MCF 10A (cell line): ENCODE data around the gene CDH12. TPM values are rescaled to one million over a fixed set of nuclear protein-coding genes. Genes with fewer than 3 reads are reported as not detected.

Source experiments
- BruUV-seq: library from RNA; stranded (reverse); fragments of 400-500 nt; replicated peaks from 2 replicates; lab custom pipeline; 2021; lab: Mats Ljungman, UMichigan
- CTCF ChIA-PET: fragments of 300-600 bp; sonication (Branson Sonifier 250); formaldehyde crosslinking; extraction: SDS; loops from one replicate; lab custom pipeline; 2021; ENCODE audit warnings: antibody characterized with exemption, inconsistent platforms; lab: Yijun Ruan, JAX
- POLR2A ChIA-PET: fragments of 300-600, 350-650 bp; sonication (Branson Sonifier 250); formaldehyde crosslinking; extraction: SDS; loops from one replicate; lab custom pipeline; 2020; ENCODE audit warnings: antibody characterized with exemption, inconsistent platforms; lab: Yijun Ruan, JAX
- DNase-seq: peaks from one replicate; pipeline ENCODE4 v3.0.0-alpha.2; 2018; ENCODE audit not compliant: unreplicated experiment
- H3K27ac Mint-ChIP-seq: one replicate; pipeline ENCODE4 v1.8.0; 2022; ENCODE audit warnings: mild to moderate bottlenecking, low read depth, mixed read lengths; ENCODE audit not compliant: unreplicated experiment
- H3K27me3 Mint-ChIP-seq: one replicate; pipeline ENCODE4 v1.8.0; 2022; ENCODE audit warnings: mixed read lengths; ENCODE audit not compliant: insufficient read depth, unreplicated experiment
- H3K36me3 Mint-ChIP-seq: one replicate; pipeline ENCODE4 v1.8.0; 2022; ENCODE audit warnings: mild to moderate bottlenecking, moderate library complexity, mixed read lengths; ENCODE audit not compliant: insufficient read depth, unreplicated experiment
- H3K4me1 Mint-ChIP-seq: one replicate; pipeline ENCODE4 v1.8.0; 2022; ENCODE audit warnings: mixed read lengths; ENCODE audit not compliant: insufficient read depth, unreplicated experiment
- H3K4me3 Mint-ChIP-seq: one replicate; pipeline ENCODE4 v1.8.0; 2022; ENCODE audit warnings: mild to moderate bottlenecking, moderate library complexity, mixed read lengths; ENCODE audit not compliant: unreplicated experiment
- H3K9me3 Mint-ChIP-seq: one replicate; pipeline ENCODE4 v1.8.0; 2022; ENCODE audit warnings: mixed read lengths; ENCODE audit not compliant: unreplicated experiment
- CTCF ChIP-seq: fragments of 200-600 bp; IDR thresholded peaks from one replicate; pipeline ENCODE4 v1.8.0; 2022; ENCODE audit warnings: antibody characterized with exemption, mild to moderate bottlenecking; ENCODE audit not compliant: unreplicated experiment
- intact Hi-C: fragments of 100-400 bp; cut with micrococcal nuclease; formaldehyde crosslinking; loops from 2 replicates; pipeline ENCODE4 v1.14.1; 2022
- total RNA-seq: library from RNA; stranded (reverse); gene quantifications from 2 replicates; pipeline ENCODE4 v1.2.3, GENCODE V29; 2022

CDH12 gene
- total RNA-seq, 1 experiment from 2014 or later = not detected

- DNase-seq = no peak
- H3K27ac Mint-ChIP-seq = no peak overlapping the region
- H3K4me3 Mint-ChIP-seq = no peak overlapping the region
- H3K36me3 Mint-ChIP-seq = no peaks in the 10 kb centered on the region
- BruUV-seq = no TSS peak
- no peak for TF ChIP-seq CTCF
- no peaks in the 10 kb centered on the region for H3K27me3 Mint-ChIP-seq
- POLR2A ChIA-PET = no interaction called here
- CTCF ChIA-PET = no interaction called here
- intact Hi-C loops = no loop called here
- H3K4me1 Mint-ChIP-seq = peaks cover 6% of the 10 kb centered on the region
- H3K9me3 Mint-ChIP-seq = peaks cover 8% of the 10 kb centered on the region
Observed at GRCh38 chr5:22495016-22495720, 358.0 kb downstream of the CDH12 start.

- ChIA-PET CTCF (interaction anchor here (0.6 kb wide), 1 partner anchor 305 kb away, joined by 5 read pairs; no protein-coding TSS in a partner anchor), POLR2A (no interaction called here)
- H3K27ac Mint-ChIP-seq = no peak overlapping the region
- H3K4me1 Mint-ChIP-seq = no peaks in the 10 kb centered on the region
- peaks cover 8% of the 10 kb centered on the region for H3K9me3 Mint-ChIP-seq
- H3K4me3 Mint-ChIP-seq = no peak overlapping the region
- no peak for TF ChIP-seq CTCF
- H3K36me3 Mint-ChIP-seq = no peaks in the 10 kb centered on the region
- H3K27me3 Mint-ChIP-seq = no peaks in the 10 kb centered on the region
- no TSS peak for BruUV-seq
- DNase-seq = no peak
- intact Hi-C loops = no loop called here
Observed at GRCh38 chr5:22488427-22488826, 364.7 kb downstream of the CDH12 start.

GRCh38 chr5:22480305-22480704 lies 372.8 kb downstream of the CDH12 start:
- no TSS peak for BruUV-seq
- H3K4me3 Mint-ChIP-seq = no peak overlapping the region
- no peaks in the 10 kb centered on the region for H3K27me3 Mint-ChIP-seq
- H3K36me3 Mint-ChIP-seq = peaks cover 6% of the 10 kb centered on the region
- CTCF ChIA-PET = no interaction called here
- no peak overlapping the region for H3K27ac Mint-ChIP-seq
- no peak for TF ChIP-seq CTCF
- intact Hi-C loops = no loop called here
- no peak for DNase-seq
- no peaks in the 10 kb centered on the region for H3K9me3 Mint-ChIP-seq
- H3K4me1 Mint-ChIP-seq = no peaks in the 10 kb centered on the region
- POLR2A ChIA-PET = no interaction called here

GRCh38 chr5:22473886-22474285 lies 379.3 kb downstream of the CDH12 start:
- no peaks in the 10 kb centered on the region for H3K36me3 Mint-ChIP-seq
- no peaks in the 10 kb centered on the region for H3K9me3 Mint-ChIP-seq
- H3K27ac Mint-ChIP-seq = no peak overlapping the region
- no peak overlapping the region for H3K4me3 Mint-ChIP-seq
- H3K27me3 Mint-ChIP-seq = no peaks in the 10 kb centered on the region
- POLR2A ChIA-PET = interaction anchor here (0.8 kb wide), 1 partner anchor 133 kb away, joined by 8 read pairs; no protein-coding TSS in a partner anchor
- CTCF ChIA-PET = interaction anchor here (0.7 to 0.8 kb wide), 2 partner anchors 55 to 64 kb away, joined by 3 to 4 read pairs; no protein-coding TSS in a partner anchor
- BruUV-seq = no TSS peak
- DNase-seq = peak; percentile 64
- TF ChIP-seq CTCF = no peak
- intact Hi-C loops = no loop called here
- peaks cover 8% of the 10 kb centered on the region for H3K4me1 Mint-ChIP-seq
